A549 (cell line): ENCODE measurements around the gene MYH9.

ENCODE experiments used
- BHLHE40 ChIP-seq: IDR thresholded peaks from 2 replicates; pipeline ENCODE4 v1.6.1; 2012; ENCODE audit warnings: low read depth, low read length, inconsistent platforms
- CEBPB ChIP-seq, 2 experiments: fragments of >200 bp in 1 of 2; sonication (Bioruptor Twin) in 1 of 2; formaldehyde crosslinking in 1 of 2; IDR thresholded peaks; 2 replicates each; pipeline ENCODE4 v1.6.1; 2012 to 2016
- CHD2 ChIP-seq: fragments of 150-350 bp; IDR thresholded peaks from 2 replicates; pipeline ENCODE4 v1.6.1; 2014; ENCODE audit warnings: low read length; ENCODE audit not compliant: partially characterized antibody
- CTCF ChIP-seq: fragments of >200 bp; sonication (Bioruptor Twin); formaldehyde crosslinking; IDR thresholded peaks from 3 replicates; pipeline ENCODE4 v1.5.1; 2016
- ELK1 ChIP-seq: fragments of 150-350 bp; IDR thresholded peaks from 2 replicates; pipeline ENCODE4 v1.6.1; 2014; ENCODE audit warnings: low read depth, mild to moderate bottlenecking, low read length
- EP300 ChIP-seq, 2 experiments: fragments of >200 bp; sonication (Bioruptor Twin); formaldehyde crosslinking; IDR thresholded peaks; 2 replicates in 1 of 2; 3 replicates in 1 of 2; pipeline ENCODE4 v1.6.1; 2016 to 2017
- GATA3 ChIP-seq: IDR thresholded peaks from 2 replicates; pipeline ENCODE4 v1.6.1; 2012; ENCODE audit warnings: borderline replicate concordance
- KDM1A ChIP-seq: fragments of 200-600 bp; sonication (generic); IDR thresholded peaks from 2 replicates; pipeline ENCODE4 v1.6.1; 2016; ENCODE audit warnings: low read depth, mild to moderate bottlenecking
- MYC ChIP-seq: IDR thresholded peaks from 2 replicates; pipeline ENCODE4 v1.6.1; 2012; ENCODE audit warnings: mild to moderate bottlenecking, inconsistent platforms, low read length, improper control_type of control experiment, borderline replicate concordance
- NR3C1 ChIP-seq: fragments of >200 bp; sonication (Bioruptor Twin); formaldehyde crosslinking; IDR thresholded peaks from 3 replicates; pipeline ENCODE4 v1.6.1; 2017
- PHF8 ChIP-seq: fragments of 200-600 bp; sonication (generic); IDR thresholded peaks from 2 replicates; pipeline ENCODE4 v1.6.1; 2016; ENCODE audit warnings: low read depth, mild to moderate bottlenecking, antibody characterized with exemption, moderate library complexity, borderline replicate concordance
- RCOR1 ChIP-seq: fragments of 150-350 bp; IDR thresholded peaks from 2 replicates; pipeline ENCODE4 v1.6.1; 2014; ENCODE audit warnings: antibody characterized with exemption, low read length, low read depth
- REST ChIP-seq: fragments of 200-600 bp; sonication (generic); IDR thresholded peaks from 2 replicates; pipeline ENCODE4 v1.6.1; 2016; ENCODE audit warnings: antibody characterized with exemption, mild to moderate bottlenecking, moderate library complexity
- ZNF302 ChIP-seq: fragments of 250-450 bp; sonication (Bioruptor Pico); IDR thresholded peaks from 2 replicates; pipeline ENCODE4 v1.9.0; 2021; ENCODE audit warnings: inconsistent platforms, mild to moderate bottlenecking, moderate library complexity

GRCh38 chr22:36348760-36349159 is 39.0 kb downstream of the MYH9 start:
- TF ChIP-seq NR3C1 = no peak
- TF ChIP-seq RCOR1 = no peak
- no peak for TF ChIP-seq CTCF
- TF ChIP-seq EP300 (IDR thresholded peaks at IDR 0.05) = no peak
- TF ChIP-seq CEBPB (IDR thresholded peaks at IDR 0.05) = no peak
- TF ChIP-seq CHD2 = no peak
- TF ChIP-seq ZNF302 (CRISPR knock-in tag) = no peak
- TF ChIP-seq KDM1A = no peak
- TF ChIP-seq MYC = no peak
- no peak for TF ChIP-seq ELK1
- TF ChIP-seq REST = no peak
- no peak for TF ChIP-seq BHLHE40
- TF ChIP-seq GATA3 = no peak
- TF ChIP-seq PHF8 = no peak
